Fibroblast of mammary gland (primary cell): ENCODE data around the gene ZNF555.
A peak's percentile ranks its signal among the peaks of the same experiment; 100 is the strongest.

Experiments used
- DNase-seq: peaks from one replicate; pipeline ENCODE4 v3.0.0-alpha.2; 2010; ENCODE audit warnings: low read depth
- H3K4me3 ChIP-seq: 2 replicates; pipeline ENCODE4 v1.5.1; 2011; ENCODE audit warnings: low read depth, mild to moderate bottlenecking, low read length, moderate library complexity; ENCODE audit not compliant: control insufficient read depth
- TF ChIP-seq, protein P1 (sequence below): conservative IDR thresholded peaks from 2 replicates; pipeline ENCODE4 v1.5.1; 2011; ENCODE audit warnings: low read depth, low read length, inconsistent platforms; ENCODE audit not compliant: control insufficient read depth, insufficient read depth

Gene ZNF555

DNA sequence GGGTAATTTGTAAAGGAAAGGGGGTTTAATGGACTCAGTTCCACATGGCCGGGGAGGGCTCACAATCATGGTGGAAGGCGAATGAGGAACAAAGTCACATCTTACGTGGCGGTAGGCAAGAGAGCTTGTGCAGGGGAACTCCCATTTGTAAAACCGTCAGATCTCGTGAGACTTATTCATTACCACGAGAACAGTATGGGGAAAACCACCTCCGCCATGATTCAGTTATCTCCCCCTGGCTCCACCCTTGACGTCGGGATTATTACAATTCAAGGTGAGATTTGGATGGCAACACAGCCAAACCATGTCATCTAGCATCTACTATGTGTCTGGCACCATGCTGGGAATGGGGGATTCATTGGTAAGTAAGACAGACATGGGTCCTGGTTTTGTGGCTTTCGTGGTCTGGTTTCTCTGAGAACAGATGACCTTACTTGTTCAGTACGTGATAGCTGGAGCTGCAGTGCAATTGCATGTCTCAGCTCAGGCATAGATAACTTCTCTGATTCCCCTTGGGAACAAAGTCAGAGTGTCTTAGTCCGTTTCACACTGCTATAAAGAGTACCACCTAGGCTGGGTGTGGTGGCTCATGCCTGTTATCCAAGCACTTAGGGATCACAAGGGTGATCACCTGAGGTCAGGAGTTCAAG is 13.3 kb upstream of the ZNF555 start:
- TF ChIP-seq, protein P1, sequence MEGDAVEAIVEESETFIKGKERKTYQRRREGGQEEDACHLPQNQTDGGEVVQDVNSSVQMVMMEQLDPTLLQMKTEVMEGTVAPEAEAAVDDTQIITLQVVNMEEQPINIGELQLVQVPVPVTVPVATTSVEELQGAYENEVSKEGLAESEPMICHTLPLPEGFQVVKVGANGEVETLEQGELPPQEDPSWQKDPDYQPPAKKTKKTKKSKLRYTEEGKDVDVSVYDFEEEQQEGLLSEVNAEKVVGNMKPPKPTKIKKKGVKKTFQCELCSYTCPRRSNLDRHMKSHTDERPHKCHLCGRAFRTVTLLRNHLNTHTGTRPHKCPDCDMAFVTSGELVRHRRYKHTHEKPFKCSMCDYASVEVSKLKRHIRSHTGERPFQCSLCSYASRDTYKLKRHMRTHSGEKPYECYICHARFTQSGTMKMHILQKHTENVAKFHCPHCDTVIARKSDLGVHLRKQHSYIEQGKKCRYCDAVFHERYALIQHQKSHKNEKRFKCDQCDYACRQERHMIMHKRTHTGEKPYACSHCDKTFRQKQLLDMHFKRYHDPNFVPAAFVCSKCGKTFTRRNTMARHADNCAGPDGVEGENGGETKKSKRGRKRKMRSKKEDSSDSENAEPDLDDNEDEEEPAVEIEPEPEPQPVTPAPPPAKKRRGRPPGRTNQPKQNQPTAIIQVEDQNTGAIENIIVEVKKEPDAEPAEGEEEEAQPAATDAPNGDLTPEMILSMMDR, result no peak
- DNase-seq, result no peak

DNA sequence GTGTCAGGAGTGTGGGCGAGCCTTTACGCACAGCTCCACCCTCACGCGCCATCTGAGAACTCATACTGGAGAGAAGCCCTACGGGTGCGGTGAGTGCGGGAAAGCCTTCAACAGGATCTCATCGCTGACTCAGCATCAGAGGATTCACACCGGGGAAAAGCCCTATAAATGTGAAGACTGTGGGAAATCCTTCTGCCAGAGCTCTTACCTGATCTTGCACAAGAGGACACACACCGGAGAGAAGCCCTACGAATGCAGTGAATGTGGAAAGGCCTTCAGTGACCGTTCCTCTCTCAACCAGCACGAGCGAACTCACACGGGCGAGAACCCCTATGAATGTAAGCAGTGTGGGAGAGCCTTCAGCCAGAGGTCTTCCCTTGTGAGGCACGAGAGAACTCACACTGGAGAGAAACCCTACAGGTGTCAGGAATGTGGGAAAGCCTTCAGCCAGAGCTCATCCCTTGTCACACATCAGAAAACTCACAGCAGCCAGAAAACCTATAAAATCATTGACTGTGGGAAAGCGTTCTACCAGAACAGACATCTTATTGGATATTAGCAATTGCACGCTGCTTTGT is 6.9 kb upstream of the ZNF555 start:
- no peak overlapping the region for H3K4me3 ChIP-seq
- TF ChIP-seq, protein P1, result no peak

More for the DNA sequence above, 13.3 kb upstream of the ZNF555 start:
- H3K4me3 ChIP-seq, result no peak overlapping the region

DNA sequence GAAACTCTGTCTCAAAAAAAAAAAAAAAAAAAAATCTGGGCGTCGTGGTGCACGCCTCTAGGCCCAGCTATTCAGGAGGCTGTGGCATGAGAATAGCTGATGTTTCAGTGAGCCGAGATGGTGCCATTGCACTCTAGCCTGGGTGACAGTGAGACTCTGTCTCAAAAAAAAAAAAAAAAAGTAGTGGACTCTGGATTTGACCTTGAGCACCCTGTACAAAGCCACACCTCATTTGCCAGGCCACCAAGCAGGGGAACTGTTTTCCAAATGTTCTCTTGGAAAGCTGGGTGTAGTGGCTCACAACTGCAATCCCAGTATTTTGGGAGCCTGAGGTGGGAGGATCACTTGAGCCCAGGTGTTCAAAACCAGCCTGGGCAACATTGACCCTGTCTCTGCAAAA is 3.8 kb upstream of the ZNF555 start:
- no peak overlapping the region for H3K4me3 ChIP-seq
- DNase-seq, result no peak
- TF ChIP-seq, protein P1, result no peak

More for the DNA sequence above, 6.9 kb upstream of the ZNF555 start:
- DNase-seq, result no peak

DNA sequence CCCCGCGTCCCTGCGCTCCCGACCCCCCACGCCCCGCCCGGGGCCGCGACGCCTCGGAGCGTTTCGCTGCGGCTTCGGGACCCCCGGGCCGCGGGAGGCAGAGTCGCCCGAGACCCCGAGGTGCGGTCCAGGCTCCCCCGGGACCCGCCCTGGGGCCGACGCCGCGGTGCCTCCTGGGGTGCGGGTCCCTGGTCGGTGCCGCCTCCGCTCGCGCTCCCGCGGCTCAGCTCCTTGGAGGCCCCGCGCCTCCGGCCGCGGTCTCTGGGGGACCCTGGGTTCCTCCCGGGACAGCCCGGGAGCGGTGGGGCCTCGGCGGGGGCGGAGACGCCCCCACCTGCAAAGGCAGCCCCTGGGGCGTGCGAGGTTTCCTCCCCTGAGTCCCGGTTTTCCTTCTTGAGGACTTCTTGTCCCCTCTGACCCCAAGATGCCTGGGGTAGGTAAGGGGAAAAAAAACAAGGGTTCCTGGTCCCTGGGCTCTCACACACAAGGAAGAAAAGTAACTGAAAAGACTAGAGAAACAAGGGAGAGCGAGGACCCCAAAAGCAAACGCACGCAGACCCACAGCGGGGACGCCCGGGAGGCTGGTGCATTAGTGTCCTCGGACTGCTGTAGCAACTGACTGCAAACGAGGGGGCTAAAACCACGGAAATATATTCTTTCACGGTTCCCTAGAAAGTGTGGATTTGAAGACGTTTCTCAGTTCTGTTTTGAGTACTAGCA is 740 bp downstream of the ZNF555 start:
- TF ChIP-seq, protein P1, result no peak

DNA sequence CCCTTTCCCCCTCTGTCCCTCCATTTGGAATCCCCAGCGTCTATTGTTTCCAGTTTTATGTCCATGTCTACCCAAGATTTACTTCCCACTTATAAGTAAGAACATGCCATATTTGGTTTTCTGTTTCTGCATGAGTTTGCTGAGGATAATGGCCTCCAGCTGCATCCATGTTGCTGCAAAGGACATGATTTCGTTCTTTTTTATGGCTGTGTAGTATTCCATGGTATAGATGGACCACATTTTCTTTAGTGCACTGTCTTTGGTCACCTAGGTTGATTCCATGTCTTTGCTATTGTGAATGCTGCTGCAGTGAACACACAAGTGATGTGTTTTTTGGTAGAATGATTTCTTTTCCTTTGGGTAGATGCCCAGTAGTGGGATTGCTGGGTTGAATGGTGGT is 3.8 kb downstream of the ZNF555 start:
- TF ChIP-seq, protein P1, result no peak
- H3K4me3 ChIP-seq, result no peak overlapping the region
- no peak for DNase-seq

More for the DNA sequence above, 740 bp downstream of the ZNF555 start:
- peak overlapping the region; percentile 70 for H3K4me3 ChIP-seq
- no peak for DNase-seq

DNA sequence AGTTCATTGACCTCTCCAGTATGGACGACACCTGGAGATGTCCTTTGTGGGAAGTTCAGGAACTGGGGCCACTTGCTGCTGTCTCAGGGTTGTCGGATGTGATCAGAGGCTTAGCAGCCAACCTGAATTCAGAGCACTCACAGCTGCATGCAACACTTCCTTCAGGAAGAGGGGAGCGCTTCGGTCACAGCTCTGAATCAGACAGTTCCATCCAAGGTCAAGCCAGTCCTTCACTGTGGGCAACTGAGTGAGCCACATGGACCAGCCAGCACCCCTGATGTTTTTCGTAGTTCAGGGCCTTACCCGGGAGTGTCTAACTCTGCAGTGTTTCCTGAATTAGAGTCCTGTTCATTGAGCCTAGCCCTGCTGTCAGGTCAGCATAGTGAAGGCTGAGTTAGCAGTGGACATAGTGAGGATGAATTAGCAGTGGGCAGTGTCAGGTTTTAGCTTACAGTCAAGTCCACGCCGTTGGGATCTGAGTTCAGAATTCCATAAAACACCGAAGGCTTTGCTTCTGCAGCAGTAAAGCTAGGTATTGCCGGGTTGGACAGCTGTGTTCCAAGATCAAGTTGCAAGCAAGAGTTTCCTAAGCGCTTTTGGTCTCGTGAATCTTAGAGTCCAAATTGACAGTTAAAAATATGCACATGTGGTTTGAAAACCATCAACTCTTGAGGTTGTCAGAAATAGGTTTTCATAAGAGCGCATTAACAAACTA is 5.1 kb downstream of the ZNF555 start:
- TF ChIP-seq, protein P1, result no peak
- no peak for DNase-seq
- H3K4me3 ChIP-seq, result no peak overlapping the region
